ENCODE data around the gene SERP1. TPM values are rescaled to one million over a fixed set of nuclear protein-coding genes. Genes with fewer than 3 reads are reported as not detected.
A peak's percentile ranks its signal among the peaks of the same experiment; 100 is the strongest.

The SERP1 gene
- total RNA-seq = 100 to 1,000 TPM in 1 of 2 donors, 10 to 100 TPM in 1; 65.9 to 104 TPM

DNA sequence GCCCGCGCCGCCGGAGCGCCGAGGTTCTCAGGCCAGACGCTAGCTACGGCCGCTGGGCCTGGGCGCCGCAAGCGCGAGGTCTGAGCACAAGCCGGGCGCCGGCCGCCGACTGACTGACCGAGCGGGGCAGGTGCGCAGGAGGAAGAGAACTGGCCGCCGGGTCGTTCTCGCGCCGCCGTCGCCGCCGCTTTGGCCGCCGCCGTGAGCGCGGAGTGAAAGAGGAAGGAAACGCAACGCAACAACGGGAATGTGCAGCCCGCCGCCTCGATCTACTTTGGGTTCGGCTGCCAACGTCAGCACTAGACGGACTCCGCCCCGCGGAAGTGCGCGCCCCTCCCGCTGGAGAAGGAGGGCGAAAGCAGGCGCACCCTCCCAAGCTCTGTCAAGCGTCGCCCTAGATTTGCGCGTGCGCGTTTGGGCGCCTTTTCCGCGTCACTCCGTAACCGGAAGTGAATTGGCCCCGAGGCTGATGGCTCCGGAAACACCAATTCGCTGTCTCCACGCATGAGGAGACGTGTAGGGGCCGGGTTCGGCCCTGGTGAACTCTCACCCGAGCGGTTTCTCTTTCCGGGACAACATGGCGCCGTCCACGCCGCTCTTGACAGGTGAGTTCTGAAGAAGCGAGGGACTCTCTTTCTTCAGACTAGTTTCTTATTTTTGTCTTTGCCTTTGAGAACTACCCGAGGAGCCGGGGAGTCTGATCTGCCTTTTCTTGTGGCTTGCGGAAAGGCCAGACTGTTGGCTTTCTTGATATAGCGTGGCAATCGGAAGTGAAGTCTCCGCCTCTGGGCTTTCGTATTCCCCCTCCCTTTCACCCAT, at the start of gene SERP1, which contains the start of gene EIF2A:
Gene SERP1 (minus strand): TSS at position 271 of the 819 bp plus-strand sequence. CDS start 361 bp downstream, outside the sequence.
Gene EIF2A (plus strand): TSS at position 562 of the 819 bp plus-strand sequence. CDS start 16 bp downstream, at position 578.
- peaks cover 33 to 59% of the 10 kb centered on the region in 2 donors for H3K36me3 Mint-ChIP-seq

DNA sequence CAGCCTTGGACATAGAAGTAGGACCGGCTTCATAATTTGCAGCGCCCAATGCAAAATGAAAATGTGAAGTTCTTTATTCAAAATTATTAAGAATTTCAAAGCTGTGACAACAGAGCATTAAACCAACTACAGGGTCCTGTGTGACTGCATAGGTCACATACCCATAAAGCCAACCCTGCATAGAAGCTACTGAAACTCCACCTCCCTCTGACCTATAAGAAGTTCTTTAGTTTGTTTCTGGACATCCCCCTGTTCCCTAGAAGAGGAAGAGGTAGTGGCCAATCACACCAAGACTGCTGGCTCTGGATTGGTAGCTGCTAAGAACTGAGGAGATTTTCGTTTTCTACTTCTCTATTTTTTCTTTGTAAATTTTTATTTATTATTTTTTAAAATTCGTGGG, 47.9 kb upstream of the SERP1 start:
- Mint-ChIP-seq H3K36me3 (no peaks in the 10 kb centered on the region), H3K9me3 (no peaks in the 10 kb centered on the region), H3K27ac (no peak overlapping the region)
- DNase-seq (ENCODE audit: low spot score in 2 of 2) = no peak
- no peak for ATAC-seq

More for the DNA sequence above, at the start of gene SERP1, which contains the start of gene EIF2A:
- DNase-seq (ENCODE audit: low spot score in 2 of 2) = peak; percentile 97 to 99
- H3K27ac Mint-ChIP-seq = peak within 1 kb of the TSS; percentile 98 to 99
- H3K9me3 Mint-ChIP-seq = no peaks in the 10 kb centered on the region
- peak; percentile 93 to 95 for ATAC-seq

DNA sequence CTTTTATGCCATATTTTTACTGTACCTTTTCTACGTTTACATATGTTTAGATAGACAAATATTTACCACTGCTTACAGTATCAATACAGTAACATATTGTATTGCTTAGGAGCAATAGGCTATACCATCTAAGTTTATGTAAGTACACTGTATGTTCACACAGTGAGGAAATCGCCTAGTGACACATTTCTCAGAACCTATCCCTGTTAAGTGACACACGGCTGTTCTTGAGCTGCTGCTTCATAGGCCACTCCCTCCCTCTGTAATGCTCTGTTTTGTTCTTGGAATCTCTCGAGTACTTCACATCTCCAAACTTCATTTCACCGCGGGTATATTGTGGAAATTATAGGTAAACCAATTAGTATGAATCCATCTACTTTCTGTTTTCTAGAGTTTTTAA, 43.5 kb upstream of the SERP1 start:
- no peaks in the 10 kb centered on the region for H3K9me3 Mint-ChIP-seq
- ATAC-seq (peak in 1 of 2 donors; percentile 64), DNase-seq (ENCODE audit: low spot score in 2 of 2) (no peak)
- H3K27ac Mint-ChIP-seq = no peak overlapping the region
- H3K36me3 Mint-ChIP-seq = peaks cover 10 to 11% of the 10 kb centered on the region in 2 donors

DNA sequence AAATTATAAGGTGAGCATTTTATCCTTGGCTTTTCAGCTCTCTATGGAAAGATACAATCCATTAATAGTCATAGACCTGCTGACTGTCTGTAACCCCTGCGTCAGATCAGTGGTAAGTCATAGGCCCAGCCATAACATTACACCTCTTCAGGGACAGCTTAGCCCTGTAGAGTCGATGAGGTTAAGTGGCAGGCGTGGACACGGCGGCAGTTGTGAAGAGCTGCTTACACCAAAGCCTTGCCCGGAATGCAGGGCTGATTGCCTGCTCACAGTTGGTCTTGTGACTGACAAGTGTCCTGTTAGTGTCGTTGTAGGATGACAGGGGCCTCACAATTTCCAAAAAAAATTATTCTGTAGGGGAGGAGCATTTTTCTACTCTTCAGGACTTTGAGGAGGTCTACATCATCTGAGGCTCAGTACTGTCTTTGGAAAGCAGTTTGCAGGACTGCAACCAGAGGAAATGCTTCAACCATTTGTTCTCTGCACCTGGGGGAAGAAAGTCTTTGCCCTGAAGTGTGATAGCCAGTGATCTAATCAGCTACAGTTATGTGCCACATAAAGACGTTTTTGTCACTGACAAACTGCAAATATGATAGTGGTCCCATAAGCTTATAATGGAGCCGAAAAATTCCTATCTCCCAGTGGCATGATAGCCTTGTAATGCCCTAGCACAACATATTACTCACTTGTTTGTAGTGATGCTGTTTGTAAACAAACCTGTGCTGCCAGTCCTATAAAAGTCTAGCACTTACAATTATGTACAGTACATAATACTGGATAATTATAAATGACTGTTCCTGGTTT, 41.9 kb upstream of the SERP1 start:
- DNase-seq (ENCODE audit: low spot score in 2 of 2) = no peak
- Mint-ChIP-seq H3K9me3 (no peaks in the 10 kb centered on the region), H3K27ac (peak overlapping the region in 1 of 2 donors; percentile 46), H3K36me3 (peaks cover 10 to 12% of the 10 kb centered on the region in 2 donors)
- no peak for ATAC-seq

DNA sequence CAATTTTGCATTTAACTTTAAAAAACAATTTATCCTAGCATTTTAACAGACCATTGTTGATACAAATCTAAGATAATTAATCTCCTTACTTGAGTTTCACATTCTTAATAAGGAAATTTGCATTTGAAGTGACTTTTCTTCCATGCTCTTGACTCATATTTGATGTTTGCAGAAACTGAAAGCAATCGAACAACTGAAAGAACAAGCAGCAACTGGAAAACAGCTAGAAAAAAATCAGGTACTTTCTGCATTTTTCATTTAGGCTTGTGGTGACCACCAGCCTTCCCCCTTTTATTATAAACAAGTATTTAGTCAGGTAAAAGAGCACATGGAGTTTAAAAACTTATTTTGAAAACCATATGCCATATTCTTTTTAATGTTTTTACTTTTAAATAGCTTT, 36.7 kb upstream of the SERP1 start:
- Mint-ChIP-seq H3K36me3 (peaks cover 10 to 23% of the 10 kb centered on the region in 2 donors), H3K9me3 (no peaks in the 10 kb centered on the region), H3K27ac (peak overlapping the region in 1 of 2 donors; percentile 20)
- ATAC-seq (peak in 1 of 2 donors; percentile 52), DNase-seq (ENCODE audit: low spot score in 2 of 2) (no peak)

DNA sequence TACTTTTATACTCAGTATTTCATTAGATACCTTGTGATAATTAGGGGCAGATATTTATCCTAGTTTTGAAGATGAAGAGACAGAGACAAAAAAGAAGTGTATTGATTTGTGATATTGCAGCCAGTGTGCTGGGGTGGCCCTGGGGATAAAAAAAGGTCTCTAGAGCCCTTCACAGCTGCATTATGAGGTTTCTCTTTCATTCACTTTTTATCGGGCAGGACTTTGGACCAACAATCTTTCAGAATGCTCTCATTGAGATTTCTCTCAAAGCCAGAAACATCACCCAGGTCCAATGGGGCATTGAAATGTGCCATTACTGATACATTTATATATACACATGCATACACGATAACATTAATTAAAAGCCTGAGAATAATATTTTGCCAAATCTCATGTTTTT, 36.3 kb upstream of the SERP1 start:
- DNase-seq (ENCODE audit: low spot score in 2 of 2) = no peak
- Mint-ChIP-seq H3K36me3 (peaks cover 10 to 27% of the 10 kb centered on the region in 2 donors), H3K27ac (peak overlapping the region; percentile 56 to 81), H3K9me3 (no peaks in the 10 kb centered on the region)
- peak in 1 of 2 donors; percentile 28 for ATAC-seq

DNA sequence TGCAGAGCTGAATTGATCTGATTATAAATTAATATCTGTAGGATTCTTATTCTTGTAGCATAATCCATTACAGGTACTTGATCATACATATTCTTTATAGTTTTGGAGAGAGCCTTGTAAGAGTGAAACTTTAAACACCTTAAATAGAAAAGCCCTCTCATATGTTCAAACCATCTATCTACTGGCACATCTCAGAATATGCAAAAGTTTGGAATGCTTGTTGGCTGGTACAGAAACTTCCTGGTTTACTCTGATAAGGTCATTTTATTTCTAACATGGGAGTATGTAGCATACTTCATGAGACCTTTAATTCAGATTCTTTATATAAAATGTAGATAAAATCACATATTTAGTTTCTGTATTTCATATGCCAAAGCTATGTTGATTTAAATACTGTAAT, 34.9 kb upstream of the SERP1 start:
- Mint-ChIP-seq H3K27ac (no peak overlapping the region), H3K36me3 (peaks cover 10 to 41% of the 10 kb centered on the region in 2 donors)

DNA sequence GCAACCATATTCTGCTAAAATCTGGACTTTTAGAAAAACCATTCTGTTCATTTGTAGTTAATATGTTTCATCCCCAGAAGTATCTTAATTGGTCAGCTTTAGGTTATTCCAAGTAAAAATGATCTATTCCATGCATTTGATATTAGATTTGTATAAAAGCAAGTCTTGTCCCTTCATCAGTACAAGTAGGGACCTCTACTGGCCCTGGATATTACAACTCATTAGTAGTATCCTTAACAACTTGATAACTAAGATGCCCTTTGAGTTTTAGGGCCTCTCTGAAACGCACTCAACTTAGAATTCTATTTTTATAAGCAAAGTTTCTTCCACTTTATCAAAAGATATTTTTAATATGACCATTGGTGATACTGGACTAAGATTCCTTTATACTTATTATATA, 31.6 kb upstream of the SERP1 start:
- H3K27ac Mint-ChIP-seq = no peak overlapping the region
- H3K36me3 Mint-ChIP-seq = peaks cover 0 to 37% of the 10 kb centered on the region in 2 donors
- H3K9me3 Mint-ChIP-seq = no peaks in the 10 kb centered on the region
- no peak for DNase-seq (ENCODE audit: low spot score in 2 of 2)
- no peak for ATAC-seq

More for the DNA sequence above, 34.9 kb upstream of the SERP1 start:
- H3K9me3 Mint-ChIP-seq = no peaks in the 10 kb centered on the region
- ATAC-seq = no peak
- no peak for DNase-seq (ENCODE audit: low spot score in 2 of 2)

DNA sequence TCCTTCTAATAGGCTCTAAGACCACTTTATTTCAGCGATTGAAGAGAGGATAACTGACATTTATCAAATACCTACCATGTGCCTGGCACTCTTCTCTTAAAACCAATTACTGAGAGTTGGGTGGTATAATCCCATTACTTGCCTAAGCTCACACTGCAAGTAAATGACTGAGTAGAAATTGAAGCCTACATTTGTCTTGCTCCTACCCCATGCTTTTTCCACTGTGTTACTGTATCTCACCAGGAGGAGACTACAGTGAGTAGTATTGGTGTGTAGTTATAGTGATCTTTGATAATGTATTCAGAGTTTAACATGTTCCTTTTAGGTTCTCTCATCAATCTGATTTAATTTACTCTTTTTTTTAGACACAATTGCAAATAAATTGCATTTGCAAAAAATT, 21.0 kb upstream of the SERP1 start:
- no peak for DNase-seq (ENCODE audit: low spot score in 2 of 2)
- ATAC-seq = no peak
- Mint-ChIP-seq H3K36me3 (no peaks in the 10 kb centered on the region), H3K9me3 (no peaks in the 10 kb centered on the region), H3K27ac (peak overlapping the region in 1 of 2 donors; percentile 62)

DNA sequence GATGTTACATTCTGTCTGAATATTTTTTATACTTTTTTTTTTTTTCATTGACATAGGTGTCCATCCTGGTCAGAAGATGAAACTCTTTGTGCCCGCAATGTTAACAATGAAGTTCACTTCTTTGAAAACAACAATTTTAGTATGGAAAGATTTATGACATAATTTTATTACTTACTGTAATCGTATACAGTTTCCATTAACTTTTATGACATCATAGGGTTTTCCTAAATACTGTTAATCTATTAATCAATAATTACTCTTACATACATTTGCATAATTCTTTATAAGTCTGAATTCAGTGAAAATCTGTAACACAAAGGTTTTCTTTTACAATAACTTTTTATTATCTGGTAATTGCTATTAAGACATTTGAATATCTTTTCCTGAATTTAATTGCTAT, 17.9 kb upstream of the SERP1 start:
- no peaks in the 10 kb centered on the region for H3K36me3 Mint-ChIP-seq
- no peak overlapping the region for H3K27ac Mint-ChIP-seq
- ATAC-seq (no peak), DNase-seq (ENCODE audit: low spot score in 2 of 2) (no peak)
- no peaks in the 10 kb centered on the region for H3K9me3 Mint-ChIP-seq

DNA sequence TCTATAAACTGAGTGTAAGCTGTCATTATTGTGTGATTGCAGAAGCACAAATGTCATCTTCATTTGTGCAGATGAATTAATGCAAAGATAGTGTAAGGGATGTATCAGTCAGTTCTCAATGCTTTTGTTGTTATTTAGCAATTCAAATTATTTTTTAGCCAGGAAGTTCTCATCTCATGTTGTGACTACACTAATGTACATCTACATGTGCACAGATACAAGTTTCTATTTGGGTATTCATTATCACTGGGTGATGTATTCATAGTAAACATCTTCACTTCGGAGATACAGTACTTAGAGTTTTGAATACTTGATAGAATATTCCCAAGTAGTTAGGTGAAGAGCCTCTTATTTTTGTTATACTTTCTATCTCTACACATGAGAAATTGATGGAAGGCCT, 11.4 kb upstream of the SERP1 start:
- DNase-seq (ENCODE audit: low spot score in 2 of 2) (no peak), ATAC-seq (no peak)
- no peaks in the 10 kb centered on the region for H3K9me3 Mint-ChIP-seq
- H3K27ac Mint-ChIP-seq = no peak overlapping the region
- H3K36me3 Mint-ChIP-seq = peaks cover 4 to 23% of the 10 kb centered on the region in 2 donors

DNA sequence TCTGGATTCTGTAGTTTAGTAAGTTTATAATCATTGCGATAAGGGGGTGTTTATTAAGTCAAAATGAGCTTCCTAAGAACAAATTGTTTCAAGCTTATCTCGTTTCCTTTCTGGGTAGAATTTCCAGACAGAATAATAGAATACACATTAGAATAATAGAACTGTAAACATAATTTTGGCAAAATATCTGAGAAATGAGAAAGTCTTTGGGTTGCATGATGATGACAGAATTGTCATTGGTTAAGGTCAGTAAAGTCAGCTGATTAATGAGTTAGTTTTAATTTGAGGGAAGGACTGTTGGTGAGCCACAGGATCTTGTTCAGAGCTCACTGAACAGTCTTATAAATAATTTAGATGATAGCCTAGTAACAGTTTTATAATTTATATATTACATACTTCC, 10.5 kb upstream of the SERP1 start:
- peaks cover 8 to 28% of the 10 kb centered on the region in 2 donors for H3K36me3 Mint-ChIP-seq

DNA sequence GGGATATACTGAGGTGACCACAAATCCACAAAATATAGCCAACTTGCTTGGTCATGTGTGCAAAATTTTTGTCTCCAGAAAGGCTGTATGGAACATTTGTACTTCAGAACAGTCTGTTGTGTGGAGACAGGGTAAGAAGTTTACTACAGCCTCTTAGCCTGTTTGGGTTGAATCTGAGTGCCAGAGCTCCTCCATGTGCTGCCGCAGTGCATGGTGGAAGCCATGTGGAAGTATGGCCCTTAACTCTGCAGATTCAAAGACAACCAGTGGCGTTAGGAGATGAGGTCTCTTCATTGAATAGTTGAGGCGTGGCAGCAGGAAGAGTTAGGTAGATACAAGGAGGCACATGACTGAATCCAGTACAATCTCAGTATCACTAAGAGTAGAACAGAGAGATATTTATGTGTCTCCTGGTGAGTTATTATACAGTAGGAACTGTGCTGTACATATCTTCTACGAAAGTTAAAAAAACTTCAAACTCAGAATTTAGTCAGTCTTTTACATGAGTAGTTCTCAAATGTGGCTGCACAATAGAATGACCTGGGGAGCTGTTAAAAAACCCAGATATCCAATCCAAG, 9.7 kb upstream of the SERP1 start:
- Mint-ChIP-seq H3K9me3 (no peaks in the 10 kb centered on the region), H3K36me3 (peaks cover 8 to 30% of the 10 kb centered on the region in 2 donors), H3K27ac (peak overlapping the region in 1 of 2 donors; percentile 45)
- no peak for ATAC-seq
- DNase-seq (ENCODE audit: low spot score in 2 of 2) = no peak

More for the DNA sequence above, 10.5 kb upstream of the SERP1 start:
- Mint-ChIP-seq H3K27ac (no peak overlapping the region), H3K9me3 (no peaks in the 10 kb centered on the region)
- ATAC-seq (no peak), DNase-seq (ENCODE audit: low spot score in 2 of 2) (no peak)

DNA sequence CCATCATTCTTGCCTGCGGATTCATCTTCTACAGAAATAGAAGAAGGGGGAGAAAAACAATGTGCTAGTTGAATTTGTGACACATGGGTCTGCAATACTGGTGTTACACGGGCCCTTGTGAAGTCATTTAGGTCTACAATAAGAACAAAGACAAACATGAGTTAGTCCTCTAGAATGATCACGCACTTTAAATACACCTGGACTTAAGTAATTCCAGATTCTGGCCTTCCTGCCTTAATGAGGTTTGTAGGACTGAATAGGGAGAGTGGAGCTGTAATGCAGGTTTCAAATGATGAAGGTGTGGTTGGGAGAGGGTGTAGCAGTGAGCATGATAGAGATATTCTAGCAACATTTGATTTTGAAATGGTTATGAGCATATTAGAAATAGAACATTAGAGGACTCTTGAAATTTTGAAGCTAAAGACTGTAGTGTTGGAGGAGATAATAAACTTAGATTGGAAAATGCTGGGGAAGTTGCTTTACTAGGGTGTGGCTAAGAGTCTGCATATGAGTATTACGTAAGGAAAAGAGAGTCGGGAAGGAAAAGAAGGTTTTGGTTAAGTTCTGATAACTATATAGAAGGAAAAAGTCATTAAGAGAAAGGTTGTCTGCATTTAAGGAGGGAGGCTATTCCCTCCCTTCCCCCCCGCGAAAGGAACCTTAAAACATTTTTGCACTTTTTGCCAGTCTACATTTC, 897 bp upstream of the SERP1 start:
- no peaks in the 10 kb centered on the region for H3K9me3 Mint-ChIP-seq
- peak overlapping the region; percentile 98 to 99 for H3K27ac Mint-ChIP-seq
- no peak for DNase-seq (ENCODE audit: low spot score in 2 of 2)
- H3K36me3 Mint-ChIP-seq = peaks cover 30 to 51% of the 10 kb centered on the region in 2 donors
- ATAC-seq = no peak

DNA sequence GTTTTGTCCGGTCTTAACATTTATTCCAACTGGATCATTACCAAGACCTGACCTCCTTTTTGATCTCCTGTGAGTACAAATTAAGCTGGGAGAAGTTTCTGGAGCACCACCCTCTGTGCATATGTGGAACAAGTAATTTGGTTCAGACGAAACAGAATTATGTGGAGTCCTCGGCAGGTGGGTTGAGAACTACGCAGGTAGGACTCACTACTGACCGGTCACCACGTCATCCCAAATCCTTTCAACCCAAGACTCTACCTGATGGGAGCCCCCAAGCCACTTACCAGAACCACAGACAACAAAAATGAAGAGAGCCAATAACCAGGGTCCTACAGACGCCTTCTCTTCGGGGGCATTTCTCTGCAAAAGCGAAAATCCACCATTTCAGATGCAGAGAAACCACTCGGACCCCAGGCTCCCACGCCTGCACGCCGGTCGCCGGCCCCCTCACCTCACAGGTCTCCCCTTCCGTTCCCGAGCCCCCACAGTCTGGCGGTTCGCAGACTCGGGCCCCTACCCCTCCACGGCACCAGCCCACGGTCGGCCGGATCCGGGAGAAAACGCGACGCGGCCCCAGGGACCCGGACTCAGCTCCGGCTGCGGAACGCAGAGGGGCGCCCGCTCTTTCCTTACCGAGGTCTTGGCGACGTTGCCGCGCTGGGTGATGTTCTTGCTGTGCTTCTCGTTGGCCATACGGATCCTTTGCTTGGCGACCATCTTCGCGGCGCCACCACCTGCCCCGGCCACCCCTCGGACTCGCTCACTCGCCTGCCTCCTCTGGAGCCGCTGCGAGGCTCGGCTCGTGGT, 674 bp downstream of the SERP1 start:
- ATAC-seq = peak in 1 of 2 donors; percentile 3
- peaks cover 33 to 61% of the 10 kb centered on the region in 2 donors for H3K36me3 Mint-ChIP-seq
- H3K9me3 Mint-ChIP-seq = no peaks in the 10 kb centered on the region
- no peak for DNase-seq (ENCODE audit: low spot score in 2 of 2)
- peak overlapping the region; percentile 97 to 98 for H3K27ac Mint-ChIP-seq

Measured in activated naive CD4-positive, alpha-beta T cell treated with anti-CD3 and anti-CD28 coated beads, Interleukin-2, amount 50 U/mL, for 72 hours (primary cell).